CD8-positive, alpha-beta memory T cell (primary cell): ENCODE data around the gene KCNK4. TPM values are rescaled to one million over a fixed set of nuclear protein-coding genes. Genes with fewer than 3 reads are reported as not detected.

ENCODE experiments used
- CTCF ChIA-PET: fragments of 350-600 bp; sonication (Branson Sonifier 250); formaldehyde crosslinking; loops from one replicate; lab custom pipeline; 2021; ENCODE audit warnings: antibody characterized with exemption; lab: Charles Lee
- POLR2A ChIA-PET: fragments of 350-600 bp; sonication (Branson Sonifier 250); formaldehyde crosslinking; loops from one replicate; lab custom pipeline; 2021; ENCODE audit warnings: antibody characterized with exemption; lab: Charles Lee
- DNase-seq, 5 donors: peaks; one replicate each; pipeline versions ENCODE4 v3.0.0 to v3.0.0-alpha.2; 2020 to 2022; ENCODE audit warnings: mixed read lengths in 1 of 5
- H3K27ac ChIP-seq: one replicate; pipeline ENCODE4 v1.7.0; 2013; ENCODE audit warnings: low read depth, mild to moderate bottlenecking, low read length, moderate library complexity
- H3K27me3 ChIP-seq: 2 replicates; pipeline ENCODE4 v1.7.0; 2013; ENCODE audit warnings: low read length, mild to moderate bottlenecking; ENCODE audit not compliant: insufficient read depth, poor library complexity, severe bottlenecking
- H3K36me3 ChIP-seq: 2 replicates; pipeline ENCODE4 v1.7.0; 2013; ENCODE audit warnings: mild to moderate bottlenecking, low read length, moderate library complexity; ENCODE audit not compliant: insufficient read depth
- H3K4me1 ChIP-seq: 2 replicates; pipeline ENCODE4 v1.7.0; 2013; ENCODE audit warnings: mild to moderate bottlenecking, low read length, moderate library complexity; ENCODE audit not compliant: insufficient read depth
- H3K4me3 ChIP-seq: 2 replicates; pipeline ENCODE4 v1.7.0; 2013; ENCODE audit warnings: mild to moderate bottlenecking, low read length
- H3K9me3 ChIP-seq: 2 replicates; pipeline ENCODE4 v1.7.0; 2013; ENCODE audit warnings: mild to moderate bottlenecking, low read length
- H3K27ac Mint-ChIP-seq, 8 donors: one replicate each; pipeline ENCODE4 v1.8.0; 2020 to 2021; ENCODE audit warnings: mixed read lengths in 8 of 8, mild to moderate bottlenecking in 6 of 8, inconsistent platforms in 3 of 8, moderate library complexity in 3 of 8
- H3K27me3 Mint-ChIP-seq, 2 donors: one replicate each; pipeline ENCODE4 v1.8.0; 2020 to 2021; ENCODE audit warnings: mixed read lengths in 2 of 2, mild to moderate bottlenecking in 1 of 2, moderate library complexity in 1 of 2
- H3K36me3 Mint-ChIP-seq, 3 donors: one replicate each; pipeline ENCODE4 v1.8.0; 2020 to 2021; ENCODE audit warnings: mixed read lengths in 3 of 3, inconsistent platforms in 1 of 3, mild to moderate bottlenecking in 1 of 3
- H3K4me1 Mint-ChIP-seq, 3 donors: one replicate each; pipeline ENCODE4 v1.8.0; 2020 to 2021; ENCODE audit warnings: mixed read lengths in 3 of 3, inconsistent platforms in 1 of 3, mild to moderate bottlenecking in 1 of 3
- H3K4me3 Mint-ChIP-seq, 7 donors: one replicate each; pipeline ENCODE4 v1.8.0; 2020 to 2021; ENCODE audit warnings: mixed read lengths in 7 of 7, mild to moderate bottlenecking in 6 of 7, moderate library complexity in 4 of 7, inconsistent platforms in 2 of 7
- H3K9me3 Mint-ChIP-seq, 5 donors: one replicate each; pipeline ENCODE4 v1.8.0; 2020 to 2022; ENCODE audit warnings: mixed read lengths in 5 of 5, mild to moderate bottlenecking in 3 of 5, moderate library complexity in 2 of 5, inconsistent platforms in 1 of 5
- polyA plus RNA-seq: library from polyadenylated mRNA; unstranded; fragments of 300-500 nt; fragmentation: Illumina TruSeq; gene quantifications from one replicate; pipeline ENCODE4 v1.2.3, GENCODE V29; 2021
- total RNA-seq, 2 experiments: library from RNA; stranded (reverse); gene quantifications; one replicate each; pipeline ENCODE4 v1.2.3, GENCODE V29; 2021

Gene KCNK4
- total and polyA plus RNA-seq, 3 experiments from 2014 or later = not detected

DNA sequence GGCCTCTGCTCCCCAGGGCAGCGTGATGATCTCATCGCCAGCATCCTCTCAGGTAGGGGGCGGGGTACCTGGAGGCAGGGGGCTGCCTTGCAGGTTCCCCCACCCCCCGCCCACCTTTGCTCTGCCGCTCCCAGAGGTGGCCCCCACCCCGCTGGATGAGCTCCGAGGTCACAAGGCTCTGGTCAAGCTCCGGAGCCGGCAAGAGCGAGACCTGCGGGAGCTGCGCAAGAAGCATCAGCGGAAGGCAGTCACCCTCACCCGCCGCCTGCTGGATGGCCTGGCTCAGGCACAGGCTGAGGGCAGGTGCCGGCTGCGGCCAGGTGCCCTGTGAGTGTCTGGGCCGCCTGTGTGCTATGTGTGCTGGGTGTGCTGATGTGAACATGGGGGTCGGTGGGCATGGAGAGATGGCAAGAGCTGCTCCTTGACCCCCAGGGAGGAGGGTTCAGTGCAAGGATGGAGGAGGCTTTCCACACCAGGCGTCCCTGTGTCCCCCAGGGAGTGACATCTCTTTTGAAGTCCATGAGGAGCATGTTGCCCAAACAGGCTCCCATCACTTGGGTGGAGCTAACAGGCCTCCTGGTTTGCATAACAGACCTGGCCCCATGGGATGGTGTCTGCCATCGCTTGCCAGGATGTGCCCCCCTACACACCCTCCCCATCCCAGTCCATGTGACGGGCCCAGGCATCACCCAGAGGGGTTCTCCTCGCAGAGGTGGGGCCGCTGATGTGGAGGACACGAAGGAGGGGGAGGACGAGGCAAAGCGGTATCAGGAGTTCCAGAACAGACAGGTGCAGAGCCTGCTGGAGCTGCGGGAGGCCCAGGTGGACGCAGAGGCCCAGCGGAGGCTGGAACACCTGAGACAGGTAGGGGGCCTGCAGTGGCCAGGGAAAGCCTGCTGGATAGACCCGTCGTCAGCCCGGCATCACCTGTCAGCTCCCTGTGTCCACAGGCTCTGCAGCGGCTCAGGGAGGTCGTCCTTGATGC lies 25.6 kb upstream of the KCNK4 start:
- H3K27me3 Mint-ChIP-seq = peaks cover 0 to 2% of the 10 kb centered on the region in 2 donors
- no peaks in the 10 kb centered on the region for H3K9me3 ChIP-seq
- H3K4me1 Mint-ChIP-seq = peaks cover 15 to 22% (median 16%) of the 10 kb centered on the region in 3 donors
- no peak overlapping the region for H3K4me3 ChIP-seq
- peak overlapping the region in 4 of 8 donors; percentile 6 to 88 (median 58) for H3K27ac Mint-ChIP-seq
- peaks cover 0 to 24% (median 2%) of the 10 kb centered on the region in 3 donors for H3K36me3 Mint-ChIP-seq
- H3K27ac ChIP-seq = no peak overlapping the region
- no peak for DNase-seq
- H3K4me3 Mint-ChIP-seq = peak overlapping the region in 2 of 7 donors; percentile 49 to 73
- no peaks in the 10 kb centered on the region for H3K9me3 Mint-ChIP-seq
- peaks cover 12% of the 10 kb centered on the region for H3K4me1 ChIP-seq
- CTCF ChIA-PET = interaction anchor here (0.9 to 1.3 kb wide), 3 partner anchors 35 to 61 kb away, joined by 3 to 4 read pairs (median 4); partner anchors contain the start of gene CATSPERZ
- POLR2A ChIA-PET = no interaction called here
- no peaks in the 10 kb centered on the region for H3K36me3 ChIP-seq
- no peaks in the 10 kb centered on the region for H3K27me3 ChIP-seq

DNA sequence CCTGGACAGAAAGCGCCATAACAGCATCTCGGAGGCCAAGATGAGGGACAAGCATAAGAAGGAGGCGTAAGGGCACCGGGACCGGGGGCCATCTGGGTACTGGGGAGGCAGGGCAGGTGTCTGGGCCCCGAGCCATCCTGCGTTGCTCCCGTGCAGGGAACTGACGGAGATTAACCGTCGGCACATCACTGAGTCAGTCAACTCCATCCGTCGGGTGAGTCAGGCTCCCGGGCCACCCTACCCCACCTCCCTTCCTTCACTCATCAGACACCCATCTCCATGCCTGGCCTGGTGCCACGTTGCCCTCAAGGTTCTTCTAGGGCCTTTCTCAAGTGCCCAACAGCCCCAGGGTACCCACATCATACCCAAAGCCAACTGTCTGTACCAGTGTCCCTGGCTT lies 24.8 kb upstream of the KCNK4 start:
- peaks cover 0 to 3% of the 10 kb centered on the region in 2 donors for H3K27me3 Mint-ChIP-seq
- Histone ChIP-seq H3K27me3 (no peaks in the 10 kb centered on the region), H3K4me3 (no peak overlapping the region), H3K27ac (no peak overlapping the region), H3K36me3 (no peaks in the 10 kb centered on the region), H3K9me3 (no peaks in the 10 kb centered on the region), H3K4me1 (peaks cover 12% of the 10 kb centered on the region)
- peaks cover 15 to 23% (median 16%) of the 10 kb centered on the region in 3 donors for H3K4me1 Mint-ChIP-seq
- H3K9me3 Mint-ChIP-seq = no peaks in the 10 kb centered on the region
- DNase-seq = no peak
- peaks cover 0 to 25% (median 2%) of the 10 kb centered on the region in 3 donors for H3K36me3 Mint-ChIP-seq
- H3K4me3 Mint-ChIP-seq = peak overlapping the region in 2 of 7 donors; percentile 32 to 49
- peak overlapping the region in 2 of 8 donors; percentile 17 to 26 for H3K27ac Mint-ChIP-seq
- ChIA-PET POLR2A (no interaction called here), CTCF (no interaction called here)

DNA sequence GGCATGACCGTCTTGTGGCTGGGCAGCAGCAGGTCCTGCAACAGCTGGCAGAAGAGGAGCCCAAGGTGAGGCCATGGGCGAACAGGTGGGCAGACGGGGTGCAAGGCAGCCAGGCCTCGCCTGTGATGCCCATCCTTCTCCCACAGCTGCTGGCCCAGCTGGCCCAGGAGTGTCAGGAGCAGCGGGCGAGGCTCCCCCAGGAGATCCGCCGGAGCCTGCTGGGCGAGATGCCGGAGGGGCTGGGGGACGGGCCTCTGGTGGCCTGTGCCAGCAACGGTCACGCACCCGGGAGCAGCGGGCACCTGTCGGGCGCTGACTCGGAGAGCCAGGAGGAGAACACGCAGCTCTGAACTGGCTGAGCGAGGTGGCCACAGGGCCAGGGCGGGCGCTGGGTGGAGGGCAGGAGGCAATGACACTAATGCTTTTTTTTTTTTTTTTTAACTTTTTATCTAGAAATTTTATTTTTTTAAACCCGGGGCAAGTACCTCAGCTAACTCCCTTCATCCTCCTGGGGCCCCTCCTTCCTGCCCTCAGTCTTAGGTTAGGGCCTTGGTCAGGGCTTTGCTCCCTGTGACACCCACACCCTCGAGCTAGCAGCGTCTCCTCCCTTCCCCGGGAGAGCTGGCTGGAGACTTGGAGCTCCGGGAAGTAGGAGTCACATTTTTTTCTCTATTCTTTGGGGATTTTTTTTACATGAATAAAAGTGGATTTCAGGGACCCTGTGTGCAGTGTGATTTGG lies 23.7 kb upstream of the KCNK4 start:
- ChIA-PET POLR2A (interaction anchor here (0.6 to 5.0 kb wide), 3 partner anchors 13 to 44 kb away, joined by 3 to 44 read pairs (median 6); partner anchors contain the start of gene PPP1R14B), CTCF (interaction anchor here (1.0 to 7.1 kb wide), 4 partner anchors 21 to 61 kb away, joined by 3 to 124 read pairs (median 69); partner anchors contain the start of genes ESRRA, FERMT3, FKBP2 and PLCB3)
- Histone ChIP-seq H3K4me3 (no peak overlapping the region), H3K27me3 (no peaks in the 10 kb centered on the region), H3K27ac (no peak overlapping the region), H3K9me3 (no peaks in the 10 kb centered on the region), H3K36me3 (no peaks in the 10 kb centered on the region), H3K4me1 (peaks cover 21% of the 10 kb centered on the region)
- peak overlapping the region in 4 of 7 donors; percentile 52 to 99 (median 94) for H3K4me3 Mint-ChIP-seq
- H3K9me3 Mint-ChIP-seq = no peaks in the 10 kb centered on the region
- peaks cover 0 to 21% (median 0%) of the 10 kb centered on the region in 3 donors for H3K36me3 Mint-ChIP-seq
- peak overlapping the region in 6 of 8 donors; percentile 66 to 99 (median 93) for H3K27ac Mint-ChIP-seq
- DNase-seq = no peak
- peaks cover 0 to 3% of the 10 kb centered on the region in 2 donors for H3K27me3 Mint-ChIP-seq
- H3K4me1 Mint-ChIP-seq = peaks cover 19 to 28% (median 20%) of the 10 kb centered on the region in 3 donors

DNA sequence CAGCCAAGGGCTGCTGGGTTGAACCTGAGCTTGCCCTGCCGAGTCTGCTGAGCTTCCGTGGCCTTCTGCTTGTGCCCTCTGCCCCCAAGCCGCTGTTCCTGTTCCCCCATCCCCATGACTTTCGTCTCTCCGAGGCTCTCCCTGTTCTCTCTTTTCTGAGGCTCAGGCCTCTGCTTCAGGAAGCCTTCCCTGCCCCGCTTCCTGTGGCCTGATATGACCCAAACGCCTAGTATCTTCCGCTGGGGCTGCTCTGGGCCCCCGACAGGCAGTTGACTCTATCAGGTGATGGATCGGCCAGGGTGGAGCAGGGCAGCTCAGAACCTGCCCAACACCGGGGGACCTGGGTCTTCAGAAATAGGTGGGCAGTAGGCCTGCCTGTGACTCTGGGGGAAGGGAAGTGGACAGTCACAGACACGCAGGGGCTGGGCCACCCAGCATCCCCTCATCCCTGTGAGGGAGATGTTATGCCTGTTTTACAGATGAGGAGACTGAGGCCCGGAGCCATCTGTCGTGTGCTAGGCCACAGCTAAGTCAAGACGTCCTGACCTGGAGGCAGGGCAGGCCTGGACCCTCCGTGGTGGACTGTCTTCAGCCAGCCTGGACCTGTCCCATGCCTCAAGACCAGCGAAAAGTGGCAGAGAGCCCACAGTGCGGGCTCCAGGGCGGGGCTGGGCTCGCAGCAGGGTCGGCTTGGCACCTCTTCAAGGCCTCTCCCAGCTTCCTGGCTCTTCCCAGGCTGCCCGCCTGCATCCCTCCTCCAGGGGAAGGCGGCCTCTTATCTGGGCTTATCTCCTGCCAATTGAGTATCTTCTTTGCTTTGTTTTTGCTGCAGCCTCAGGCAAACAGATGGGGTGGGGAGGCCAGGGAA lies 22.8 kb upstream of the KCNK4 start:
- POLR2A ChIA-PET = interaction anchor here (0.6 to 5.0 kb wide), 13 partner anchors 14 to 1655 kb away, joined by 3 to 68 read pairs (median 6); partner anchors contain the start of genes BAD, EML3, ESRRA and FERMT3
- H3K27me3 Mint-ChIP-seq = peaks cover 0 to 3% of the 10 kb centered on the region in 2 donors
- peaks cover 0 to 17% (median 0%) of the 10 kb centered on the region in 3 donors for H3K36me3 Mint-ChIP-seq
- Histone ChIP-seq H3K4me3 (peak overlapping the region; percentile 96), H3K27me3 (no peaks in the 10 kb centered on the region), H3K4me1 (peaks cover 22% of the 10 kb centered on the region), H3K9me3 (no peaks in the 10 kb centered on the region), H3K36me3 (no peaks in the 10 kb centered on the region), H3K27ac (peak overlapping the region; percentile 86)
- CTCF ChIA-PET = interaction anchor here (1.0 to 7.1 kb wide), 6 partner anchors 10 to 63 kb away, joined by 3 to 124 read pairs (median 28); partner anchors contain the start of genes ESRRA, FERMT3, FKBP2 and PLCB3
- H3K9me3 Mint-ChIP-seq = no peaks in the 10 kb centered on the region
- peaks cover 19 to 28% (median 20%) of the 10 kb centered on the region in 3 donors for H3K4me1 Mint-ChIP-seq
- H3K4me3 Mint-ChIP-seq = peak overlapping the region; percentile 93 to 99 (median 98)
- no peak for DNase-seq
- H3K27ac Mint-ChIP-seq = peak overlapping the region; percentile 96 to 99 (median 97)

DNA sequence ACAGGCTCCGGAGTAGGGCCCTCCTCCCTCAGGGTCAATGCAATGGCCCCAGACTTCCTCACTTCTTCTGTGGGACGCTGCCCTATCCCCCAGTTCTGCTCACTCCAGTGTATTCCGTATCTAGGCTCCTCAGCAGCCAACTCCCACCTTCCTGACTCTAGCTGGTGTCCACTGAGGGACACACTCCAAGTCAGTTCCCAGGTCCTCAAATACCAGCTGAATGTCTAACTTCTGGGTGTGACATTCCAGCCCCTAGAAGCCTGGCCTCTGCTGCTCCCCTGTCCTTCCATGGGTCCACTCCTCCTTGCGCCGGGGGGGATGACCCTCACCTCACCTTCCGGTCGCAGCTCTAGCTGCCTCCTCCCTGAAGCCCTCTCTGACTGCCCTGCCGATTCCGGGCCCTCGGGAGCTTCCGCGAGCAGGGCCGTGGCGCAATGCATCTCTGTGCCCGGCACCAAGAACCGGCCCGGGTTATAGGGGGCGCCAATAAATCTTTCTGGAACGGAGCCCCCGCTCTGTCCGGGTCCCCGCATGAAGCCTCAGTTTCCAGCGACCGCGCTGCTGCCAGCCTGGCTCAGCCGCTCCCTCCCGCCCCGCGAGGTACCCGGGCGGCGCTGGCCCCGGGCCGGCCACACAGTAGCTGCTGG lies 22.1 kb upstream of the KCNK4 start:
- CTCF ChIA-PET = interaction anchor here (1.0 to 7.1 kb wide), 5 partner anchors 11 to 63 kb away, joined by 3 to 124 read pairs (median 54); partner anchors contain the start of genes ESRRA, FERMT3, FKBP2 and PLCB3

DNA sequence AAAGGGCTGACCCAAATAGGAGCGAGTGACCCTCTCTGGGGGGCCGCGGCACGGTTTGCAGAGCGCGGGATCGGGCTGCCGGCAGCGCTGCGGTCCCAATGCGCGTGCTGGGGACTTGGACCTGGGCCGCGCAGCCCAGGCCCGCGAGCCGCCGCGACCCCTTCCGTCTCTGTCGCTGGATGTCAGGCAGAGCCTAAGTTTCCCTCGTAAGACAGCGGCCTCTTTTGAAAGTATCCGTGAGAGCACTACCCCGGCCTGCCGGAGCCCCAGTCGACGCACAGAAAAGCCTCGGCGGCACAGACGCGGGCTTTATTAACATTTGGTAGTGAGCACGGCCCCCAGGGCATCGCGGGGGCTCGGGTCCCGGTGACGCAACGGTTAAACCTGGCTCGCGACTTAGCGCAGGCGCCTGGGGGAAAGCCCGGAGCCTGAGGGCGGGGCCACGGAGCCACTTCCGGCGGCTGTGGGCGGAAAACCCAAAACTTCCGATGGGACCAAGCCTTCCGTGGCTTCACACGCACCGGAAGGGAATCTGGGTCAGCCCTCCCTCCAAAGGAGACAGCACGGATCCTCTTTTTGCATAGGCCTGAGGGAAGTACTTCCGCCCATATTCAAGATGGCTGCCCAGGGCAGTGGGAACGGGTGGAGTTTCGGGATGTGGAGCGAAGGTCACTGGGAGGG lies 21.4 kb upstream of the KCNK4 start:
- peak overlapping the region; percentile 93 to 99 (median 98) for H3K4me3 Mint-ChIP-seq
- H3K9me3 Mint-ChIP-seq = no peaks in the 10 kb centered on the region
- Histone ChIP-seq H3K9me3 (no peaks in the 10 kb centered on the region), H3K4me1 (peaks cover 22% of the 10 kb centered on the region), H3K36me3 (no peaks in the 10 kb centered on the region), H3K27me3 (no peaks in the 10 kb centered on the region), H3K27ac (peak overlapping the region; percentile 86), H3K4me3 (peak overlapping the region; percentile 96)
- H3K27me3 Mint-ChIP-seq = peaks cover 0 to 3% of the 10 kb centered on the region in 2 donors
- H3K36me3 Mint-ChIP-seq = peaks cover 0 to 17% (median 0%) of the 10 kb centered on the region in 3 donors
- H3K27ac Mint-ChIP-seq = peak overlapping the region; percentile 96 to 99 (median 98)
- ChIA-PET CTCF (interaction anchor here (0.9 to 7.1 kb wide), 7 partner anchors 11 to 64 kb away, joined by 3 to 124 read pairs (median 13); partner anchors contain the start of genes BAD, ESRRA, FERMT3 and FKBP2), POLR2A (interaction anchor here (0.6 to 5.0 kb wide), 14 partner anchors 15 to 84 kb away, joined by 3 to 68 read pairs (median 8); partner anchors contain the start of genes BAD, ESRRA, FERMT3 and FKBP2)
- peak; percentile 95 to 98 (median 98) for DNase-seq
- H3K4me1 Mint-ChIP-seq = peaks cover 19 to 28% (median 20%) of the 10 kb centered on the region in 3 donors

More for the DNA sequence above, 22.1 kb upstream of the KCNK4 start:
- Histone ChIP-seq H3K27ac (peak overlapping the region; percentile 86), H3K36me3 (no peaks in the 10 kb centered on the region), H3K27me3 (no peaks in the 10 kb centered on the region), H3K4me1 (peaks cover 22% of the 10 kb centered on the region), H3K4me3 (peak overlapping the region; percentile 96), H3K9me3 (no peaks in the 10 kb centered on the region)
- H3K4me3 Mint-ChIP-seq = peak overlapping the region; percentile 93 to 99 (median 98)
- peak in 4 of 5 donors; percentile 23 to 72 (median 30) for DNase-seq
- peak overlapping the region; percentile 96 to 99 (median 97) for H3K27ac Mint-ChIP-seq
- H3K27me3 Mint-ChIP-seq = peaks cover 0 to 3% of the 10 kb centered on the region in 2 donors
- H3K4me1 Mint-ChIP-seq = peaks cover 19 to 28% (median 20%) of the 10 kb centered on the region in 3 donors
- POLR2A ChIA-PET = interaction anchor here (0.6 to 5.0 kb wide), 13 partner anchors 15 to 1656 kb away, joined by 3 to 68 read pairs (median 6); partner anchors contain the start of genes BAD, EML3, ESRRA and FERMT3
- H3K9me3 Mint-ChIP-seq = no peaks in the 10 kb centered on the region
- peaks cover 0 to 17% (median 0%) of the 10 kb centered on the region in 3 donors for H3K36me3 Mint-ChIP-seq
